GM18909 (cell line): ENCODE measurements around the gene DHFR.

Experiments
- ATAC-seq: cut with Tn5 transposase; IDR thresholded peaks from one replicate; pipeline ENCODE4 v1.9.1; 2021; ENCODE audit warnings: mild to moderate bottlenecking; ENCODE audit not compliant: unreplicated experiment, poor library complexity

Gene DHFR

DNA sequence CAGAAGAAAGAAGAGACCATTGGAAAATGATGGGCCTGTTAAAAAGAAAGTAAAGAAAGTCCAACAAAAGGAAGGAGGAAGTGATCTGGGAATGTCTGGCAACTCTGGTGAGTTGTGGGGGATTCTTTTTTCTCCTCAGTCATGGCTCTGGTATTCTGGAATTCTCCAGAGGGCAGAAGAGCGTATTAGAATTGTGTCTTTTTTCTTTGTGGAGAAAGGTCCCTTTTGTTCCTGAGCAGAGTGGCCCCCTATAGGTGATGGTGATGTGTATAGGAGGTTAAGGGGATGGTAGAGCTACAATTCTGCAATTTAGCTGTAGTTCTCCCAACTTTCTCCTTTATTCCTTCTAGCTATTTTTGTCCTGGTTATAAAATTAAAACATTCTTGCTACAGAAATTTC lies 1.6 kb upstream of the DHFR start:
- ATAC-seq: no peak

DNA sequence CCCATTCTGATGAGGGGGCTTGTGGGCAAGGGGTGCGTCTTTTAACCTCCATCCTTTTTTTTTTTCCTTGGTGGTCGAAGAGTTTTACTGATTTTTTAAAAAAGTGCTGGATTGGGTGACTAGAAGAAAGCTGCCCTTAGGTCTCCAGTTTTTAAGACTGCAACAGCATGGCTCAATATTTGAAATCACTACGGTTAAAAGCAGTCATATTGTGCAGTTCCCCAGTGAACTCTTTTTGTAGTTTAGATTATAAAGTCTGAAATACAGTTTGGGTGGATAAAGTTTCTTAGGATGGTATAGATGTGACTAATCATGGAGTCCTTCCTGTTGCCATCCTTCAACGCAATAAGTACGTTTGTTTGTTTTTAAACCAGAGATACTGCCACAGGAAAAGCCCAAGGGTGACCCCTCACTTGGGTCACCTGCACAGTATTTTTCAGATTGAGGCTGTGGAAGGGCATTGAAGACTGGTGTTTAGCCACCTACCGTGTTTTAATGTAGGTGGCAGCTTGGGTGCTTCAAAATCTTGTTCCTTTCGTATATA lies 520 bp upstream of the DHFR start:
- ATAC-seq: no peak

DNA sequence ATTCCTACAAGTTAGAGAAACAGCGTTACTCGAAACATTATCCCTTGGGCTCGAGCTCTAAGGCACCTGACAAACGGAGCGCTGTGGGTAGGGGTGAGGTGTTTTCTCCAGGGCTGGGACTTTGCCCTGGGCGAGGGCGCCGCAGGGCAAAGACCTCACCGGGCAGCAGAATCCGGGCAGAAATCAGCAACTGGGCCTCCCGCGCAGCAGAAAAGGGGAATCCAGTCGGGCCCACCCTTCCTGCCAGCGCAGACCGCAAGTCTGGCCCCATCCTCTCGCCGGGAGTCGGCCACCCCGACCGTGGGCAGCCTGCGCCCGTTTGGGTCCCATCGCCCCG lies 761 bp downstream of the DHFR start:
- ATAC-seq: no peak

- ATAC-seq: no peak
Measured at GRCh38 chr5:80653502-80653901, 1.3 kb downstream of the DHFR start.

- ATAC-seq: no peak
Measured at GRCh38 chr5:80646926-80647325, 7.9 kb downstream of the DHFR start.

DNA sequence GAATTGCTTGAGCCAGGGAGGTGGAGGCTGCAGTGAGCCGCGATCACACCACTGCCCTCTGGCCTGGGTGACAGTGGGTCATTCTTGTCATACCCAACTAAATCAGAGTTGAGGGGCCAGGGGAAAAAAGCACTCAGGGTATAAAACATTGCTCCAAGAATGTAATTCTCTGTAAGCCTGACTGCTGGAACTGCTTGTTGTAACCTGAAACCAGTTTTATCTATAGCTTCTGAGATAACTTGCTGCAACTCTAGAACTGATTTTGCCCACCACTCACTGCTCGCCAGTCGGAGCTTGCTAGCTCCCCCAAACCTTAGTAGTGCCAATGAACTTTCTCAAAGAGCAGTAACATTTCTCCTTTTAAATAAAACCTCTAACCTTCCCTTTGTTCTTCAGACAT lies 9.9 kb downstream of the DHFR start:
- ATAC-seq: no peak

DNA sequence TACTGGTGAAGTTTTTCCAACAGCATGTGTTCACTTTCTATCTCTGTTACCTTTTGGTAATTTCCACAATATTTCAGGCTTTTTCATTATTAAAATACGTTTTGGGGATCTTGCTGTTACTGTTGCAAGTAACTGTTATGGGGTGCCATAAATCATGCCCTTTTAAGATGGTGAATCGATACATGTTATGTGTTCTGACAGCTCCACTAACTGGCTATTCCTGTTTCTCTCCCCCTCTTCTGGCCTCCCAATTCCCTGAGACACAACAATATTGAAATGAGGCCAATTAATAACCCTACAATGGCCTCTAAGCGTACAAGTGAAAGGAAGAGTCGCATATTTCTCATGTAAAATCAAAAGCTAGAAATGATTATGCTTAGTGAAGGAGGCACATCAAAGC lies 13.4 kb downstream of the DHFR start:
- no peak for ATAC-seq

GRCh38 chr5:80634193-80634592 lies 20.6 kb downstream of the DHFR start:
- no peak for ATAC-seq

DNA sequence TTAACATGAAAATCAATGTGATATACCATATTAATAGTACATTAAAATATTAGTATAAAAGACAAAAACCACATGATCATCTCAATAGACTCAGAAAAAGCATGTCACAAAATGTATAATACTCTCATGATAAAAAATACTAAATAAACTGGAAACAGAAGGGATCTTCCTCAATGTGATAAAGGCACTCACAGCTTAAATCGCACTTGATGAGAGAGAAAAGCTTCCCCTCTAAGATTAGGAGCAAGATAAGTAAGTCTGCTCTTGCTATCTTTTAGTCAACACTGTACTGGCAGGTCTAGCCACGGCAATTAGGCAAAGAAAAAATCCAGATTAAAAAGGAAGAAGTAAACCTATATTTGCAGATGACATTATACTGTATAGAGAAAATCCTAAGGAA lies 22.1 kb downstream of the DHFR start:
- no peak for ATAC-seq

GRCh38 chr5:80631278-80632259 lies 23.2 kb downstream of the DHFR start:
- no peak for ATAC-seq

DNA sequence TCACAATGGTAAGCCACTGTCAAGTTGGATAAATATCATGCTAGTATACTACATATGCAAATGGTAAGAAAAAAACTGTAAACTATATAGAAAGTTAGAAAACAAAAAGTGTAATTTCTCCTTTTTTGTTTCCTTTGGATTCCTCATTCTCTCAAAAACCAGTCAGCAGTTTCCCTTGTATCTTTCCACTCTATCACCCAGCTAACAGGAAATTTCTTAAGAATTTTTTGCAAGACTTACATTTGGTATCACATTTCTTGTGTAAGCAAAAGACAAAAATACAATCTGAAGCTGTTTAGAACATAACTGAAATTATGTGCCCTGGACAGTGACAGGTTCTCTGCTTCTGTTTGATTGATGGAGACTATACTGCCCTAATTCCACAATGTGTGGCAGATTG lies 25.5 kb downstream of the DHFR start:
- ATAC-seq: no peak

- ATAC-seq: no peak
Measured at GRCh38 chr5:80625230-80625629, 29.6 kb downstream of the DHFR start.

DNA sequence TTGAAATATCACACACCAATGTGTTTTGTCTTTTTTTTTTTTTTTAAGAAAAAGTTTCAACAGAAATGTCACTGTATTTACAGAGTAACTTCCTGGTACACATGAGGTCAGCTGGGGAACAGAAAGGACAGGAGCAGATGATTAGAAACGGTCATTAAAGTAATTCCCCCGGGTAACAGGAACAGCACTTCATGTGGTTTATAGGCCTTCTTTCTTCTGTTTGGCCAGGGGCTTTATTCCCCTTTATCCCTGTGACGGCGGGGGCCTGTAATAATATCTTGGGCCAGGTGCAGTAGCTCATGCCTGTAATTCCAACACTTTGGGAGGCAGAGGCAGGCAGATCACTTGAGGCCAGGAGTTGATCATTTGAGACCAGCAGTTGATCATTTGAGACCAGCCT lies 30.8 kb downstream of the DHFR start:
- no peak for ATAC-seq

GRCh38 chr5:80622756-80623155 lies 32.0 kb downstream of the DHFR start:
- ATAC-seq: no peak

- ATAC-seq: no peak
Measured at GRCh38 chr5:80620211-80620610, 34.6 kb downstream of the DHFR start.

DNA sequence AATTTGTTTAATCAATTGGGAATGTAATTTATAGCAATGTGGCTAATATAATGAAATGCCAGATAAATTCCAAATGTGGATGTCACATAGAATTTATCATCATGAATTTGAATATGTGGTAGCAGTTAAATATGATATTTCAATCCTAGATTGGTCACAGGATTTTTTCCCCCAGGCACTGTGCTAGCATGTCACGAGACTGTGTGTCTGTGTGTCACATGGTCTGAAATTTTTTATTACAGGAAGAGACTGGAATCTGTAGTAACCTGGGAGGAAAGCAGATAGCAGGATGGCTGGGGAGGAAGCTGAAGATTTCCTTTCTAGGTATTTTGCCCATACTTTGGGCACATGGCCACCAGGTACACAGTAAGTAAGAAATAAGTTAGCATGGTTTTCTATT lies 35.7 kb downstream of the DHFR start:
- no peak for ATAC-seq

DNA sequence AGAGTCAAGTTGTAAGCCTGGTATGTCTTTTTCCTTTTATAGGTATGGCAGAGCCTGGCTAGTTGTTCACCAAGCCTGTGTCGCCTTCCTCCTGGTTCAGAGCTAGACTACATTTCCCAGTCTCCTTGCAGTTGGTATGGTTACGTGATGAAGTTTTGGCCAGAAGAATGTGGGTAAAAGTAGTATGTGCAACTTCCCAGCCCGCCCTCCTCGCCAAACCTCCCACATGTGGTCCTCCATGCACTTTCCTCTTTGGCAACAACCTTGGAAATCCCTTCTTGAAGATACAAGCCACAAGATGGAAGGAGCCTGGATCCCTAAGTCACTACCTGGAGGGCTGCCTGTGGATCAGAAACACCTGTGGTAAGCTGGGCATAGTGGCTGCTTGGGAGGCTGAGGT lies 36.3 kb downstream of the DHFR start:
- no peak for ATAC-seq

- no peak for ATAC-seq
Measured at GRCh38 chr5:80615266-80615914, 39.4 kb downstream of the DHFR start.

DNA sequence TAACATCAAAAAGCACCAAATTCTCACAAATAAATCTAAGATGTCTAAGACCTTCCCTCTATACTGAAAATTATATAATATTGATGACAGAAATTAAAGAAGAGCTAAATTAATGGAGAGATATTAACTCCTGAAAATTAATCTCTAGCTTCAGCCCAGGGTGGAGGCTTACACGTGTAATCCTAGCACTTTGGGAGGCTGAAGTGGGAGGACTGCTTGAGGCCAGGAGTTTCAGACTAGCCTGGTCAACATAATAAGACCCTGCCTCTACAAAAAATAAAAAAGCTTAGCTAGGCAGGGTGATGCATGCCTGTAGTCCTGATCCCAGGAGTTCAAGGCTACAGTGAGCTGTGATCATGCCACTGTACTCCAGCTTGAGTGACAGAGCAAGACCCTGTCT lies 45.1 kb downstream of the DHFR start:
- no peak for ATAC-seq

DNA sequence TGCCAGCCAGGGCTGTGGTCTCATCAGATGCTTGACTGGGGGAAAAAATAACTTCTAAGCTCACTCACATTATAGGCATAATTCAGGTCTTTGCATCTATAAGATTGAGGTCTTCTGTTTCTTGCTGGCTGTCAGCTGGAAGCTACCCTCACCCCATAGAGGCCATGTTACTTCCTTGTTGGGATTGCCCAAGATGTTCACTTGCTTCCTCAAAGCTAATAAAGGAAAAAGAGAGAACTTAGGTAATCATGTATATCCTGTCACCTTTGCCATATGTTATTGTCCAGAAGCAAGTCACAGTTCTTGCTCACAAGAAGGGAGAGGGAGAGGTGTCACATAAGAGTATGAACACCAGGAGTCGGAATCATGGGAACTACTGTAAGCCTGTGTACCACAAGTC lies 46.1 kb downstream of the DHFR start:
- ATAC-seq: no peak

DNA sequence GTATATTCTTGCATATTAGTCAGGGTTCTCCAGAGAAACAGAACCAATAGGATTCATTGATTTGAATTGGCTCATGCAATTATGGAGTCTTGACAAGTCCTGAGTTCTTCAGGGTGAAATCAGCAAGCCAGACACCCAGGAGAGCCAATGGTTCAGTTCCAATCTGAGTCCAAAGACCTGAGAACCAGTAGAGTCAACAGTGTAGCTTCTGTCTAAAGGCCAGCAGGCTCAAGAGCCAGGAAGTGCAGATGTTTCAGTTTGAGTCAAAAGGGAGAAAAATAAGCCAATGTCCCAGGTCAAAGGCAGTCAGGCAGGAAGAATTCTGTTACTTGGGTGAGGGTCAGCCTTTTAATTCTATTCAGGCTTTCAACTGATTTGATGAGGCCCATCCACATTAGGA lies 47.0 kb downstream of the DHFR start:
- ATAC-seq: peak; percentile 85

- ATAC-seq: no peak
Measured at GRCh38 chr5:80607343-80607742, 47.4 kb downstream of the DHFR start.
